K562 (cell line): Measurements from ENCODE around the gene GRAMD1B. TPM values are rescaled to one million over a fixed set of nuclear protein-coding genes. Genes with fewer than 3 reads are reported as not detected.

Experiments
- ATAC-seq: fragments of 200-7000 bp; cut with Tn5 transposase; 3 replicates; pipeline ENCODE4 v1.9.1; 2020; ENCODE audit warnings: moderate library complexity
- BruUV-seq: library from RNA; stranded (reverse); fragments of 400-500 nt; replicated peaks from 2 replicates; lab custom pipeline; 2021; lab: Mats Ljungman, UMichigan
- CTCF ChIA-PET: fragments of 300-600 bp; formaldehyde crosslinking; extraction: SDS; loops from one replicate; lab custom pipeline; 2021; ENCODE audit warnings: low intra/inter-chr PET ratio; lab: Yijun Ruan, JAX
- POLR2A ChIA-PET: fragments of 300-600, 350-650 bp; sonication (Branson Sonifier 250); formaldehyde crosslinking; extraction: SDS; loops from one replicate; lab custom pipeline; 2021; ENCODE audit warnings: antibody characterized with exemption, inconsistent platforms; lab: Yijun Ruan, JAX
- DNase-seq, 4 experiments: peaks; one replicate each; pipeline versions ENCODE4 v3.0.0 to v3.0.0-alpha.2; 2011 to 2018; ENCODE audit warnings: low spot score in 3 of 4, mixed read lengths in 3 of 4; ENCODE audit errors: extremely low read depth in 1 of 4
- FAIRE-seq: peaks from 2 replicates; lab custom pipeline; 2011; peaks lifted over from hg19 to GRCh38; lab: Jason Lieb, UNC
- H2AFZ ChIP-seq: 2 replicates; pipeline ENCODE4 v1.6.0; 2011; ENCODE audit warnings: low read depth, low read length, control low read depth, inconsistent platforms
- H3K27ac ChIP-seq: fragments of 200-600 bp; 3 replicates; pipeline ENCODE4 v1.8.0; 2011; ENCODE audit warnings: low read depth, mild to moderate bottlenecking, control low read depth, inconsistent platforms, low read length, moderate library complexity, mixed read lengths; ENCODE audit errors: extremely low read depth
- H3K27me3 ChIP-seq, 2 experiments: fragments of 300-600 bp in 1 of 2; 2 replicates in 1 of 2; 3 replicates in 1 of 2; pipeline versions ENCODE4 v1.6.0 to v1.8.0; 2011; ENCODE audit warnings: inconsistent platforms in 2 of 2, low read length in 2 of 2, mild to moderate bottlenecking in 1 of 2, mixed read lengths in 1 of 2, moderate library complexity in 1 of 2; ENCODE audit not compliant: control insufficient read depth in 2 of 2, insufficient read depth in 2 of 2
- H3K36me3 ChIP-seq: fragments of 300-600 bp; 3 replicates; pipeline ENCODE4 v1.8.0; 2011; ENCODE audit warnings: mild to moderate bottlenecking, low read length, inconsistent platforms; ENCODE audit not compliant: control insufficient read depth, insufficient read depth
- H3K4me1 ChIP-seq, 2 experiments: fragments of 200-600 bp in 1 of 2; replicated peaks in 1 of 2; 2 replicates in 1 of 2; 3 replicates in 1 of 2; pipeline versions ENCODE4 v1.5.1 to v1.8.0; 2011; ENCODE audit warnings: inconsistent platforms in 2 of 2, low read length in 2 of 2, mild to moderate bottlenecking in 1 of 2, mixed read lengths in 1 of 2, moderate library complexity in 1 of 2; ENCODE audit not compliant: control insufficient read depth in 2 of 2, insufficient read depth in 2 of 2
- H3K4me2 ChIP-seq: 2 replicates; pipeline ENCODE4 v1.6.1; 2011; ENCODE audit warnings: low read length, control low read depth, inconsistent platforms, mixed read lengths; ENCODE audit not compliant: insufficient read depth
- H3K4me3 ChIP-seq: fragments of 200-600 bp; sonication (generic), shearing (Covaris generic); 2 replicates; pipeline ENCODE4 v1.5.1; 2016; ENCODE audit warnings: control low read depth, inconsistent platforms
- H3K79me2 ChIP-seq: fragments of 200-600 bp; 3 replicates; pipeline ENCODE4 v1.8.0; 2011; ENCODE audit warnings: low read length, inconsistent platforms; ENCODE audit not compliant: control insufficient read depth, insufficient read depth
- H3K9ac ChIP-seq, 2 experiments: 2 replicates each; pipeline versions ENCODE4 v1.6.0 to v1.6.1; 2011; ENCODE audit warnings: low read depth in 2 of 2, low read length in 2 of 2, control low read depth in 1 of 2, inconsistent platforms in 1 of 2, mild to moderate bottlenecking in 1 of 2, mixed read lengths in 1 of 2; ENCODE audit not compliant: insufficient read depth in 1 of 2
- H3K9me1 ChIP-seq: one replicate; pipeline ENCODE4 v1.6.0; 2011; ENCODE audit warnings: inconsistent platforms, mild to moderate bottlenecking, low read length, moderate library complexity; ENCODE audit not compliant: control insufficient read depth, insufficient read depth
- H3K9me3 ChIP-seq: replicated peaks from 2 replicates; pipeline ENCODE4 v1.5.1; 2011; ENCODE audit warnings: low read depth, low read length, inconsistent platforms; ENCODE audit not compliant: control insufficient read depth, insufficient read depth
- H4K20me1 ChIP-seq: replicated peaks from 2 replicates; pipeline ENCODE4 v1.6.1; 2011; ENCODE audit warnings: low read length, inconsistent platforms, mixed read lengths; ENCODE audit not compliant: control insufficient read depth, insufficient read depth
- C11orf30 ChIP-seq: fragments of 450-650 bp; IDR thresholded peaks from 2 replicates; pipeline ENCODE4 v1.6.1; 2016; ENCODE audit warnings: low read depth, mild to moderate bottlenecking
- CTCFL ChIP-seq: IDR thresholded peaks from 2 replicates; pipeline ENCODE4 v1.6.1; 2011; ENCODE audit warnings: borderline replicate concordance, low read depth, mild to moderate bottlenecking, moderate library complexity, low read length; ENCODE audit not compliant: insufficient read depth, poor library complexity, severe bottlenecking
- FOXJ3 ChIP-seq: sonication (generic); formaldehyde crosslinking; IDR thresholded peaks from 2 replicates; pipeline ENCODE4 v1.4.0; 2020; ENCODE audit warnings: mild to moderate bottlenecking, missing genetic modification reagents
- PCBP1 ChIP-seq: fragments of 200-400 bp; formaldehyde crosslinking; IDR thresholded peaks from 2 replicates; pipeline ENCODE4 v1.6.1; 2018; ENCODE audit warnings: mild to moderate bottlenecking, low read depth, low read length; ENCODE audit not compliant: poor library complexity, severe bottlenecking
- RAD51 ChIP-seq: fragments of 450-650 bp; IDR thresholded peaks from 2 replicates; pipeline ENCODE4 v1.7.1; 2016; ENCODE audit warnings: low read depth, mild to moderate bottlenecking, borderline replicate concordance
- RNF2 ChIP-seq: sonication (generic); IDR thresholded peaks from 2 replicates; pipeline ENCODE4 v1.6.1; 2016
- STAT5B ChIP-seq: fragments of 250-450 bp; sonication (Bioruptor Pico); IDR thresholded peaks from 2 replicates; pipeline ENCODE4 v1.8.0; 2021; ENCODE audit warnings: mild to moderate bottlenecking, inconsistent platforms
- THRA ChIP-seq: fragments of 450-650 bp; IDR thresholded peaks from 2 replicates; pipeline ENCODE4 v1.6.1; 2017; ENCODE audit warnings: mild to moderate bottlenecking, moderate library complexity
- ZBTB34 ChIP-seq: fragments of 250-450 bp; sonication (Bioruptor Pico); IDR thresholded peaks from 2 replicates; pipeline ENCODE4 v1.8.0; 2021; ENCODE audit warnings: mild to moderate bottlenecking, moderate library complexity
- ZNF57 ChIP-seq: fragments of 450-650 bp; formaldehyde crosslinking; IDR thresholded peaks from 2 replicates; pipeline ENCODE4 v1.4.0; 2020; ENCODE audit warnings: mild to moderate bottlenecking, moderate library complexity
- WGBS: fragments of 100-300 bp; shearing (Covaris generic); methylation state at CpG from one replicate; pipeline ENCODE4 v1.1.6; 2016; ENCODE audit warnings: low coverage, mixed read lengths; ENCODE audit not compliant: insufficient coverage; ENCODE audit errors: missing lambda C conversion rate; 5-methylcytosine and 5-hydroxymethylcytosine counted together
- in situ Hi-C: fragments of 300-500 bp; cut with MboI; formaldehyde crosslinking; loops from 4 replicates; pipeline ENCODE4 v1.15.0; 2018; ENCODE audit warnings: inconsistent platforms, mixed read lengths
- intact Hi-C: fragments of 100-400 bp; cut with micrococcal nuclease; formaldehyde crosslinking; loops from 2 replicates; pipeline ENCODE4 v1.14.2; 2022
- polyA plus RNA-seq, 8 experiments: library from polyadenylated mRNA; depleted of rRNA in 4 of 8; stranded (reverse) in 5 of 8; unstranded in 3 of 8; fragments of >200 nt; fragmentation: Nextera tagmentation in 2 of 8; fragmentation: Illumina TruSeq in 1 of 8; extraction: Ambion mirVana in 2 of 8; extraction: Trizol in 1 of 8; gene quantifications; 2 replicates each; pipeline versions ENCODE4 v1.2.1 to v1.2.3, GENCODE V29; 2011 to 2014; ENCODE audit warnings: inconsistent platforms in 1 of 8, missing spikeins in 1 of 8
- total RNA-seq, 7 experiments: library from RNA; depleted of rRNA in 6 of 7; stranded (reverse); fragments of >200 nt in 6 of 7; fragmentation: Illumina TruSeq in 2 of 7; extraction: Trizol in 2 of 7; gene quantifications; 2 replicates each; pipeline versions ENCODE4 v1.2.1 to v1.2.3, GENCODE V29; 2011 to 2021; ENCODE audit warnings: low replicate concordance in 1 of 7

GRAMD1B gene
- total and polyA plus RNA-seq, 9 of the 15 experiments (the other 6 are each of a cell fraction or from before 2014, with no cell fraction given), result 0.31 TPM; not detected in 8

- Histone ChIP-seq H3K27me3 (peaks cover 0 to 21% of the 10 kb centered on the region in 2 experiments; a peak in 4 of 5 replicates), H2AFZ (no peak overlapping the region), H3K4me2 (no peak overlapping the region), H3K79me2 (no peaks in the 10 kb centered on the region), H3K9me3 (no peaks in the 10 kb centered on the region), H3K9ac (no peak overlapping the region), H3K4me3 (no peak overlapping the region), H3K9me1 (no peaks in the 10 kb centered on the region), H3K27ac (no peak overlapping the region), H3K4me1 (no peaks in the 10 kb centered on the region), H4K20me1 (no peaks in the 10 kb centered on the region), H3K36me3 (no peaks in the 10 kb centered on the region)
- ChIA-PET POLR2A (no interaction called here), CTCF (no interaction called here)
- DNase-seq, result no peak
- TF ChIP-seq PCBP1, result no peak
- TF ChIP-seq FOXJ3 (CRISPR knock-in tag), result no peak
- TF ChIP-seq RNF2, result no peak
- BruUV-seq, result no TSS peak
- no peak for FAIRE-seq
- in situ Hi-C loops (no loop called here), intact Hi-C loops (no loop called here)
- ATAC-seq, result no peak
- WGBS, result 0% methylated on average over 6 of the region's 9 CpGs
These were observed 192.5 kb downstream of the GRAMD1B start for GRCh38 chr11:123622576-123622975.

- DNase-seq (no peak), FAIRE-seq (no peak)
- POLR2A ChIA-PET, result interaction anchor here (0.9 kb wide), 1 partner anchor 16 kb away, joined by 4 read pairs; no protein-coding TSS in a partner anchor
- TF ChIP-seq THRA (no peak), ZNF57 (CRISPR knock-in tag) (no peak), CTCFL (no peak), STAT5B (CRISPR knock-in tag) (no peak), ZBTB34 (no peak), C11orf30 (no peak), RAD51 (no peak)
These were observed 194.9 kb downstream of the GRAMD1B start for GRCh38 chr11:123624974-123625373.

More at GRCh38 chr11:123624974-123625373, 194.9 kb downstream of the GRAMD1B start:
- no peak for ATAC-seq
- no peaks in the 10 kb centered on the region; the same call in 1 of the 2 replicates for H4K20me1 ChIP-seq
- no peak overlapping the region for H3K4me3 ChIP-seq
- no peaks in the 10 kb centered on the region for H3K4me1 ChIP-seq
- no peak overlapping the region for H3K9ac ChIP-seq
- WGBS, result 0% methylated on average over 2 of the region's 2 CpGs
- peaks cover 0 to 25% of the 10 kb centered on the region in 2 experiments for H3K27me3 ChIP-seq
- no peak overlapping the region for H2AFZ ChIP-seq
- no TSS peak for BruUV-seq
- H3K27ac ChIP-seq, result no peak overlapping the region
- H3K4me2 ChIP-seq, result no peak overlapping the region
- H3K79me2 ChIP-seq, result no peaks in the 10 kb centered on the region
- intact Hi-C loops (no loop called here), in situ Hi-C loops (no loop called here)
- CTCF ChIA-PET, result no interaction called here
- H3K9me3 ChIP-seq, result no peaks in the 10 kb centered on the region
- no peaks in the 10 kb centered on the region for H3K9me1 ChIP-seq
- H3K36me3 ChIP-seq, result no peaks in the 10 kb centered on the region
